Measurements from ENCODE around the gene CD200R1. TPM values are rescaled to one million over a fixed set of nuclear protein-coding genes. Genes with fewer than 3 reads are reported as not detected.

The CD200R1 gene
- total and polyA plus RNA-seq, 2 of the 8 experiments (the other 6 are each of a cell fraction or from before 2014, with no cell fraction given) = 0.02 TPM; not detected in 1

GRCh38 chr3:112958811-112959560, 15.9 kb downstream of the CD200R1 start:
- ChIA-PET CTCF (ENCODE audit: partially characterized antibody) (no interaction called here), POLR2A (ENCODE audit: partially characterized antibody) (no interaction called here)
- Histone ChIP-seq H3K79me2 (ENCODE audit: control insufficient read depth in 1 of 2, insufficient read depth in 2 of 2, low read length in 2 of 2) (no peaks in the 10 kb centered on the region), H4K8ac (ENCODE audit: extremely low read depth, insufficient read depth, low read length) (no peak overlapping the region), H3K4me3 (ENCODE audit: extremely low read depth in 1 of 4, insufficient read depth in 2 of 4, low read depth in 3 of 4, low read length in 4 of 4) (no peak overlapping the region), H2BK12ac (ENCODE audit: low read depth, low read length) (no peak overlapping the region), H4K91ac (replicated peaks; ENCODE audit: insufficient read length, low read length) (no peak overlapping the region), H2BK120ac (replicated peaks; ENCODE audit: low read depth, low read length) (no peak overlapping the region), H3K4me1 (replicated peaks in 1 of 4; ENCODE audit: control insufficient read depth in 3 of 4, insufficient read depth in 4 of 4, low read length in 3 of 4) (no peaks in the 10 kb centered on the region), H3K27me3 (replicated peaks in 1 of 4; ENCODE audit: control insufficient read depth in 3 of 4, extremely low read depth in 1 of 4, insufficient read depth in 3 of 4, low read length in 3 of 4) (no peaks in the 10 kb centered on the region), H3K27ac (ENCODE audit: low read depth, low read length) (no peak overlapping the region), H2BK20ac (ENCODE audit: low read length) (no peak overlapping the region), H3K4me2 (ENCODE audit: insufficient read depth in 1 of 2, low read depth in 2 of 2, low read length in 2 of 2) (no peak overlapping the region), H3K9ac (replicated peaks in 1 of 4; ENCODE audit: extremely low read depth in 1 of 4, low read depth in 3 of 4, low read length in 3 of 4) (peak overlapping the region in 1 of 4 experiments; percentile 34; a peak in 1 of 7 replicates), H3K79me1 (ENCODE audit: low read depth, low read length) (no peaks in the 10 kb centered on the region), H4K20me1 (replicated peaks in 1 of 2; ENCODE audit: control insufficient read depth in 1 of 2, insufficient read depth in 2 of 2, low read length in 2 of 2) (no peaks in the 10 kb centered on the region), H3K14ac (ENCODE audit: insufficient read length) (no peak overlapping the region), H3K23me2 (ENCODE audit: low read depth, low read length) (no peaks in the 10 kb centered on the region), H3K56ac (replicated peaks; ENCODE audit: insufficient read length, low read depth, low read length) (no peak overlapping the region), H2BK5ac (ENCODE audit: low read depth, low read length) (no peak overlapping the region), H2AFZ (ENCODE audit: low read length) (no peak overlapping the region), H3K18ac (ENCODE audit: extremely low read depth, low read length) (no peak overlapping the region), H3K9me3 (ENCODE audit: insufficient read depth in 2 of 2, low read depth in 1 of 2, low read length in 1 of 2) (peaks cover 6 to 9% of the 10 kb centered on the region in 2 experiments; a peak in 3 of 4 replicates), H2AK5ac (ENCODE audit: low read depth, low read length) (no peak overlapping the region), H4K5ac (ENCODE audit: insufficient read length, low read depth, low read length) (no peak overlapping the region), H3K36me3 (ENCODE audit: control insufficient read depth in 2 of 4, insufficient read depth in 4 of 4, low read length in 3 of 4) (no peaks in the 10 kb centered on the region; a peak in 1 of 8 replicates), H2BK15ac (ENCODE audit: low read length) (no peak overlapping the region), H3K23ac (ENCODE audit: insufficient read length) (no peak overlapping the region), H3K4ac (replicated peaks; ENCODE audit: insufficient read length, low read depth, low read length) (no peak overlapping the region)
- DNase-seq (ENCODE audit: low read depth in 1 of 2, low spot score in 2 of 2) (no peak), FAIRE-seq (no peak)
- TF ChIP-seq NANOG (IDR thresholded peaks at IDR 0.05; ENCODE audit: insufficient read depth, low read depth, low read length, poor library complexity, severe bottlenecking) = no peak
- no peak for TF ChIP-seq FOSL1 (IDR thresholded peaks at IDR 0.05; ENCODE audit: insufficient read depth, low read depth, low read length)
- TF ChIP-seq TEAD4 (IDR thresholded peaks at IDR 0.05; ENCODE audit: low read depth, low read length) = no peak
- no peak for TF ChIP-seq POLR2A (IDR thresholded peaks at IDR 0.05; ENCODE audit: control extremely low read depth in 1 of 2, low read depth in 2 of 2, low read length in 2 of 2)
- no peak for TF ChIP-seq CREB1 (IDR thresholded peaks at IDR 0.05)
- TF ChIP-seq EZH2 (IDR thresholded peaks at IDR 0.05; ENCODE audit: low read depth, low read length, severe bottlenecking) = no peak
- TF ChIP-seq SP1 (IDR thresholded peaks at IDR 0.05; ENCODE audit: low read depth, low read length) = no peak
- TF ChIP-seq SP2 (IDR thresholded peaks at IDR 0.05; ENCODE audit: low read length) = no peak
- TF ChIP-seq SP4 (IDR thresholded peaks at IDR 0.05; ENCODE audit: low read length) = no peak
- no peak for TF ChIP-seq CEBPB (IDR thresholded peaks at IDR 0.05; ENCODE audit: low read depth, low read length)
- no peak for TF ChIP-seq RNF2 (IDR thresholded peaks at IDR 0.05; ENCODE audit: borderline replicate concordance, low read depth, low read length, missing control alignments, poor library complexity, severe bottlenecking)
- no peak for TF ChIP-seq SIX5 (IDR thresholded peaks at IDR 0.05; ENCODE audit: low read depth, low read length)
- no peak for TF ChIP-seq SIN3A (conservative IDR thresholded peaks at IDR 0.05 in 1 of 2, IDR thresholded peaks at IDR 0.05 in 1 of 2; ENCODE audit: low read depth in 1 of 2, low read length in 2 of 2)
- TF ChIP-seq KDM1A (IDR thresholded peaks at IDR 0.05; ENCODE audit: borderline replicate concordance, low read length) = no peak
- WGBS, 2 experiments (ENCODE audit: extremely low coverage in 1 of 2, insufficient coverage in 1 of 2, insufficient read length in 1 of 2, insufficient replicate concordance in 2 of 2, low coverage in 1 of 2, low lambda C conversion rate in 2 of 2, missing lambda C conversion rate in 1 of 2) = 85% methylated on average over 6 of the region's 6 CpGs; no CpG with 5 or more reads in 1 of the 2 experiments
